Urothelium cell line (cell line): ENCODE results near the gene SSX2B.
"Not testable (repeated sequence)": the region's sequence is repeated elsewhere in the genome, so short reads cannot be mapped to it uniquely, and the experiment has no call there.

ENCODE experiments used
- DNase-seq: peaks from one replicate; pipeline ENCODE4 v3.0.0; 2011; ENCODE audit warnings: low spot score, mixed read lengths
- FAIRE-seq: peaks from 2 replicates; lab custom pipeline; 2011; peaks lifted over from hg19 to GRCh38; lab: Jason Lieb, UNC

The SSX2B gene

DNA sequence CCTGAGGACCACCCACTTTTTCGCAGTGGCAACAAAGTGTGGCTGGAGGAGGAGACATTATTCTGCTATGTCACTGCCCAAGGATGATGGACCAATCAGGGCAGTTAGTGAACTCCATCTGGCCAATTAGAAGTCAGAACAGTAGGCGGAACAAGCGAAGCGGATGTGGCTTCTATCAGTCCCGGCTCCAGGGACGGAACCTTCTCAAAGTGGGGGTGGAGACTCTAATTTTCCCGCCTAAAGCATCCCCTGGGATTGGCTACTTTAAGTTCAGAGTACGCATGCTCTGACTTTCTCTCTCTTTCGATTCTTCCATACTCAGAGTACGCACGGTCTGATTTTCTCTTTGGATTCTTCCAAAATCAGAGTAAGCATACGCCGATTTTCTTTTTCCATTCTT, at the start of gene SSX2B:
SSX2B (plus strand) TSS at position 301 of the 400 bp plus-strand sequence. CDS start 1,429 bp downstream, outside the sequence.
- FAIRE-seq, DNase-seq: not testable (repeated sequence)

- FAIRE-seq, DNase-seq: not testable (repeated sequence)
Observed at GRCh38 chrX:52707078-52707477, 44.0 kb upstream of the SSX2B start, which contains the start of gene SSX2. TSS of gene SSX2 (minus strand) at chrX:52707178. CDS start at chrX:52705749, 1,429 bp downstream.

- DNase-seq, FAIRE-seq: not testable (repeated sequence)
Observed at GRCh38 chrX:52765983-52766382, 14.9 kb downstream of the SSX2B start.

- FAIRE-seq, DNase-seq: not testable (repeated sequence)
Observed at GRCh38 chrX:52773504-52773903, 22.5 kb downstream of the SSX2B start.

DNA sequence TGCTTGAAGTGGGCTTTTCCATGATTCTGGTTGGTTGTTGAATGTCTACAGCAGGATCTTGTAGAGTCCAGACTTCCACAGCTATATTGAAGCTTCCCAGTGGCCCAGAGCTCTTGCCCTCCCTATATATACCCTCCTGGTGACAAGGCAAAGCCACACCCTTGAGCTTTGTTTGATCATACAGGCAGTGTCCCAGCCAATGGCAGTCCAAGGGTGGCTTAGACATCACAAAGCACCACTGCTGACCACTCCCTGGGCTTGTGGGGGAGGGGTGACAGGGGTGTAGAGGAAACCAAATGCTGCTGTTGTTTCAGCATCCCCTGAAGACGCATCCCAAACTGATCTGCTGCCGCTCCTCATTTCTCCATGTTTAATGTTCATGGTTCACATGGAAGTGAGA, 46.3 kb downstream of the SSX2B start, which contains the start of gene SPANXN5:
SPANXN5 (minus strand) TSS at position 101 of the 400 bp plus-strand sequence; CDS start at position 22, 79 bp downstream.
- not testable (repeated sequence) for FAIRE-seq
- peak; percentile 4 for DNase-seq

GRCh38 chrX:52804876-52805275, 53.8 kb downstream of the SSX2B start:
- not testable (repeated sequence) for DNase-seq, FAIRE-seq
